NB4 (cell line): ENCODE measurements around the gene AMZ1.
A peak's percentile ranks its signal among the peaks of the same experiment; 100 is the strongest.

Experiments
- DNase-seq: peaks from one replicate; pipeline ENCODE4 v3.0.0; 2010; ENCODE audit warnings: low read depth
- H3K4me3 ChIP-seq: one replicate; pipeline ENCODE4 v1.5.1; 2011; ENCODE audit warnings: mild to moderate bottlenecking, low read depth, low read length, moderate library complexity
- CTCF ChIP-seq: IDR thresholded peaks from one replicate; pipeline ENCODE4 v1.5.1; 2012; ENCODE audit warnings: low read depth, low read length
- MAX ChIP-seq: IDR thresholded peaks from 2 replicates; pipeline ENCODE4 v1.6.1; 2011; ENCODE audit warnings: low read depth, low read length
- MYC ChIP-seq: IDR thresholded peaks from 2 replicates; pipeline ENCODE4 v1.6.1; 2011; ENCODE audit warnings: low read depth, low read length
- POLR2A ChIP-seq: IDR thresholded peaks from 2 replicates; pipeline ENCODE4 v1.6.1; 2011; ENCODE audit warnings: mild to moderate bottlenecking; ENCODE audit not compliant: insufficient read length; ENCODE audit errors: extremely low read depth

The AMZ1 gene

DNA sequence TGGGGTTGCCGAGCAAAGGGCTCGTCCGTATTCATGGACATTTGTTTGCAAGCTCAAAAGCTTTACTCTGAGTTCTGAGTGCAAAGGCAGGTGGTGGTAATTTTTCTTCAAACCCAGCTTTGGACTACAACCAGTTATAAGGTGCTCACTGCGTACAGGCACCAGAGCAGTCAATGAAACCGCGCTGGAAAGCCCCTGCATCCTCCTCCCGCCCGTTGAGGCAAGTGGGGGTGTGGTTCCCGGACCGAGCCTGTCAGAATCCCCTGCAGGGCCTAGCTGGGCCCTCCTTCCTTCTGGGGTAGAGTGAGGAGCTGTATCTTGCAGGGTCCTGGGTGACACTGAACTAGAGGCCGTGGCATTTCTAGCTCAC lies 22.3 kb downstream of the AMZ1 start:
- H3K4me3 ChIP-seq = no peak overlapping the region
- DNase-seq = no peak
- TF ChIP-seq CTCF (no peak), MAX (no peak), POLR2A (no peak), MYC (no peak)

GRCh38 chr7:2710901-2711551 lies 23.0 kb downstream of the AMZ1 start:
- peak; percentile 56 for TF ChIP-seq MAX
- peak; percentile 52; the same call in 1 of the 2 replicates for TF ChIP-seq MYC
- no peak for TF ChIP-seq POLR2A
- TF ChIP-seq CTCF = peak; percentile 0
- peak; percentile 89 for DNase-seq

GRCh38 chr7:2711895-2712675 lies 24.1 kb downstream of the AMZ1 start:
- no peak for DNase-seq
- H3K4me3 ChIP-seq = no peak overlapping the region
- TF ChIP-seq POLR2A = no peak
- TF ChIP-seq MYC = no peak
- TF ChIP-seq MAX = no peak
- TF ChIP-seq CTCF = no peak

More at GRCh38 chr7:2710901-2711551, 23.0 kb downstream of the AMZ1 start:
- H3K4me3 ChIP-seq = no peak overlapping the region

DNA sequence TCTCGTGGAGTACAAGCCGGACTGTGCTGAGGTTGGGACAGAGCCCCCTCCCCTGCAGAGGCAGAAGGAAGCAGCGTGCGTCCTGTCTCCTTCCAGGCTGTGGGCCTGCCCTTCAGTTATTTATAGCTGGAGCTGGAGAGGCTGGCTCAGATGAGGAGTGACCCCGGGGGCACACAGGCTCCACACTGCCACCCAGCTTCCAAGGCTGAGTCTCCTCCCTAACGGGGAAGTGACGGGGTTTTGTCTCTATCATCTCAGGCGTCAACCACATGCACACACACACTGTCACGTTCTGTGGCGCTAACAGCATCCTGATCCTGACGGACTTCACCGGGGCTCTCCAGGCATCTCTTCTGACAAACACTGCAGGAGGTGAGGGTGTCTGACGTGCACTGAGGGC lies 25.4 kb downstream of the AMZ1 start:
- H3K4me3 ChIP-seq = no peak overlapping the region
- DNase-seq = peak; percentile 80
- TF ChIP-seq MAX (no peak), CTCF (peak; percentile 51)

- no peak for TF ChIP-seq POLR2A
- TF ChIP-seq MYC = no peak
- TF ChIP-seq MAX = no peak
- no peak for TF ChIP-seq CTCF
- DNase-seq = no peak
- no peak overlapping the region for H3K4me3 ChIP-seq
Observed at GRCh38 chr7:2713978-2714377, 26.0 kb downstream of the AMZ1 start.
